H9 (cell line): ENCODE data around the gene CD28. TPM values are rescaled to one million over a fixed set of nuclear protein-coding genes. Genes with fewer than 3 reads are reported as not detected.

Source experiments
- DNase-seq: peaks from one replicate; pipeline ENCODE4 v3.0.0-alpha.2; 2017
- H2AFZ ChIP-seq: one replicate; pipeline ENCODE4 v1.6.1; 2013; ENCODE audit warnings: mild to moderate bottlenecking, low read length, control low read depth, moderate library complexity
- H2AK5ac ChIP-seq: 2 replicates; pipeline ENCODE4 v1.6.1; 2013; ENCODE audit warnings: low read length, control low read depth, mixed read lengths; ENCODE audit not compliant: insufficient read length
- H2BK120ac ChIP-seq: one replicate; pipeline ENCODE4 v1.6.1; 2013; ENCODE audit warnings: low read depth, mild to moderate bottlenecking, low read length, control low read depth, inconsistent platforms; ENCODE audit not compliant: poor library complexity, severe bottlenecking
- H2BK12ac ChIP-seq: 2 replicates; pipeline ENCODE4 v1.6.1; 2013; ENCODE audit warnings: low read length, control low read depth, mixed read lengths, low read depth; ENCODE audit not compliant: insufficient read length
- H2BK15ac ChIP-seq: 2 replicates; pipeline ENCODE4 v1.6.1; 2013; ENCODE audit warnings: low read depth, low read length, control low read depth
- H2BK20ac ChIP-seq: one replicate; pipeline ENCODE4 v1.6.1; 2013; ENCODE audit warnings: low read depth, mild to moderate bottlenecking, low read length, control low read depth, inconsistent platforms; ENCODE audit not compliant: poor library complexity, severe bottlenecking
- H2BK5ac ChIP-seq: 2 replicates; pipeline ENCODE4 v1.6.1; 2013; ENCODE audit warnings: low read length, control low read depth, mixed read lengths; ENCODE audit not compliant: insufficient read length
- H3K14ac ChIP-seq: 2 replicates; pipeline ENCODE4 v1.6.1; 2013; ENCODE audit warnings: low read length, control low read depth; ENCODE audit not compliant: insufficient read depth
- H3K18ac ChIP-seq: 2 replicates; pipeline ENCODE4 v1.6.1; 2013; ENCODE audit warnings: low read depth, mild to moderate bottlenecking, mixed read lengths, low read length, control low read depth; ENCODE audit not compliant: insufficient read length
- H3K23ac ChIP-seq: 2 replicates; pipeline ENCODE4 v1.6.1; 2013; ENCODE audit warnings: low read length, control low read depth, mixed read lengths, low read depth; ENCODE audit not compliant: insufficient read length
- H3K23me2 ChIP-seq: 2 replicates; pipeline ENCODE4 v1.6.1; 2013; ENCODE audit warnings: low read depth, mild to moderate bottlenecking, mixed read lengths, low read length, control low read depth; ENCODE audit not compliant: insufficient read length, poor library complexity, severe bottlenecking
- H3K27ac ChIP-seq: 2 replicates; pipeline ENCODE4 v1.5.1; 2013; ENCODE audit warnings: low read length, control low read depth, mixed read lengths, low read depth; ENCODE audit not compliant: insufficient read length
- H3K27me3 ChIP-seq: 2 replicates; pipeline ENCODE4 v1.6.1; 2013; ENCODE audit warnings: low read length, control low read depth, inconsistent platforms; ENCODE audit not compliant: insufficient read depth
- H3K4ac ChIP-seq: 2 replicates; pipeline ENCODE4 v1.6.1; 2013; ENCODE audit warnings: low read depth, mild to moderate bottlenecking, control low read depth, inconsistent platforms, low read length, moderate library complexity
- H3K4me1 ChIP-seq: 2 replicates; pipeline ENCODE4 v1.6.1; 2013; ENCODE audit warnings: low read length, control low read depth, inconsistent platforms; ENCODE audit not compliant: insufficient read depth
- H3K4me2 ChIP-seq: 2 replicates; pipeline ENCODE4 v1.6.1; 2013; ENCODE audit warnings: low read length, control low read depth, mixed read lengths; ENCODE audit not compliant: insufficient read length, insufficient read depth
- H3K56ac ChIP-seq: 2 replicates; pipeline ENCODE4 v1.6.1; 2013; ENCODE audit warnings: low read depth, mild to moderate bottlenecking, mixed read lengths, low read length, control low read depth; ENCODE audit not compliant: insufficient read length
- H3K79me1 ChIP-seq: 2 replicates; pipeline ENCODE4 v1.6.1; 2013; ENCODE audit warnings: low read depth, mild to moderate bottlenecking, moderate library complexity, low read length, control low read depth, inconsistent platforms; ENCODE audit not compliant: insufficient read depth, poor library complexity, severe bottlenecking
- H3K79me2 ChIP-seq: 2 replicates; pipeline ENCODE4 v1.6.1; 2013; ENCODE audit warnings: low read length, control low read depth, inconsistent platforms; ENCODE audit not compliant: insufficient read depth
- H3K9ac ChIP-seq: 2 replicates; pipeline ENCODE4 v1.6.1; 2013; ENCODE audit warnings: low read length, control low read depth, mixed read lengths; ENCODE audit not compliant: insufficient read length; ENCODE audit errors: extremely low read depth
- H3K9me3 ChIP-seq: one replicate; pipeline ENCODE4 v1.6.1; 2013; ENCODE audit warnings: low read depth, low read length, inconsistent platforms; ENCODE audit not compliant: control insufficient read depth
- H3T11ph ChIP-seq: one replicate; pipeline ENCODE4 v1.6.1; 2013; ENCODE audit warnings: mild to moderate bottlenecking, low read length, control low read depth, inconsistent platforms
- H4K20me1 ChIP-seq: one replicate; pipeline ENCODE4 v1.6.1; 2013; ENCODE audit not compliant: control insufficient read depth, insufficient read length, insufficient read depth
- H4K5ac ChIP-seq: 2 replicates; pipeline ENCODE4 v1.6.1; 2013; ENCODE audit warnings: low read depth, mild to moderate bottlenecking, mixed read lengths, low read length, control low read depth; ENCODE audit not compliant: insufficient read length
- H4K8ac ChIP-seq: replicated peaks from 2 replicates; pipeline ENCODE4 v1.6.1; 2013; ENCODE audit warnings: low read length, control low read depth, mixed read lengths, low read depth; ENCODE audit not compliant: insufficient read length
- H4K91ac ChIP-seq: 2 replicates; pipeline ENCODE4 v1.6.1; 2013; ENCODE audit warnings: low read depth, mild to moderate bottlenecking, moderate library complexity, mixed read lengths, low read length, control low read depth; ENCODE audit not compliant: insufficient read length
- H3K27ac Mint-ChIP-seq, 3 experiments: 2 replicates in 2 of 3; 3 replicates in 1 of 3; pipeline ENCODE4 v1.8.0; 2020 to 2021; ENCODE audit warnings: mixed read lengths in 3 of 3, mild to moderate bottlenecking in 1 of 3, moderate library complexity in 1 of 3
- H3K27me3 Mint-ChIP-seq: 2 replicates; pipeline ENCODE4 v1.8.0; 2021; ENCODE audit warnings: low read depth, mild to moderate bottlenecking, moderate library complexity, mixed read lengths
- H3K36me3 Mint-ChIP-seq, 3 experiments: 2 replicates in 2 of 3; 3 replicates in 1 of 3; pipeline ENCODE4 v1.8.0; 2020 to 2021; ENCODE audit warnings: low read depth in 3 of 3, mixed read lengths in 3 of 3; ENCODE audit not compliant: insufficient read depth in 1 of 3
- H3K4me1 Mint-ChIP-seq, 2 experiments: 2 replicates each; pipeline ENCODE4 v1.8.0; 2020; ENCODE audit warnings: mixed read lengths in 2 of 2
- H3K4me3 Mint-ChIP-seq, 2 experiments: 2 replicates in 1 of 2; 3 replicates in 1 of 2; pipeline ENCODE4 v1.8.0; 2020 to 2021; ENCODE audit warnings: mild to moderate bottlenecking in 2 of 2, mixed read lengths in 2 of 2, moderate library complexity in 1 of 2
- H3K9me3 Mint-ChIP-seq, 2 experiments: 2 replicates in 1 of 2; 3 replicates in 1 of 2; pipeline ENCODE4 v1.8.0; 2020; ENCODE audit warnings: mild to moderate bottlenecking in 2 of 2, mixed read lengths in 2 of 2, moderate library complexity in 1 of 2
- WGBS: extraction: QIAGEN DNeasy Blood & Tissue Kit; methylation state at CpG from one replicate; pipeline ENCODE4 v1.1.7; 2013; ENCODE audit warnings: missing lambda C conversion rate, low lambda C conversion rate, mixed read lengths; ENCODE audit not compliant: insufficient read length; ENCODE audit errors: extremely low coverage; 5-methylcytosine and 5-hydroxymethylcytosine counted together
- total RNA-seq: library from RNA; stranded (reverse); gene quantifications from 2 replicates; pipeline ENCODE4 v1.2.1, GENCODE V29; 2021
- TF ChIP-seq, protein P1 (sequence below): fragments of 200-600 bp; sonication (generic); conservative IDR thresholded peaks from 3 replicates; pipeline ENCODE4 v1.8.0; 2021; ENCODE audit warnings: antibody characterized with exemption, mild to moderate bottlenecking

The CD28 gene
- total RNA-seq, 1 experiment from 2014 or later = not detected

GRCh38 chr2:203693242-203693879, 13.1 kb upstream of the CD28 start:
- no peaks in the 10 kb centered on the region for H3K4me1 ChIP-seq
- no peak overlapping the region for H2BK120ac ChIP-seq
- H2AFZ ChIP-seq = no peak overlapping the region
- no peak overlapping the region for H4K5ac ChIP-seq
- no peak overlapping the region for H2AK5ac ChIP-seq
- no peak for DNase-seq
- no peak overlapping the region for H3K27ac ChIP-seq
- no peak overlapping the region for H3K9ac ChIP-seq
- no peaks in the 10 kb centered on the region for H3K79me2 ChIP-seq
- no peak overlapping the region for H3K14ac ChIP-seq
- no peak overlapping the region for H2BK20ac ChIP-seq
- H3K23ac ChIP-seq = no peak overlapping the region
- H4K20me1 ChIP-seq = no peaks in the 10 kb centered on the region
- no peak overlapping the region for H4K8ac ChIP-seq
- no peaks in the 10 kb centered on the region for H3K27me3 ChIP-seq
- H3K4me3 Mint-ChIP-seq = no peak overlapping the region
- H3K4ac ChIP-seq = no peak overlapping the region
- H3K9me3 ChIP-seq = no peaks in the 10 kb centered on the region
- no peaks in the 10 kb centered on the region for H3K36me3 Mint-ChIP-seq
- no peak overlapping the region for H2BK12ac ChIP-seq
- H3K4me2 ChIP-seq = no peak overlapping the region
- no CpG with 5 or more reads among the region's 6 CpGs for WGBS
- no peaks in the 10 kb centered on the region for H3K27me3 Mint-ChIP-seq
- no peak overlapping the region for H4K91ac ChIP-seq
- H3K56ac ChIP-seq = no peak overlapping the region
- no peak overlapping the region for H2BK5ac ChIP-seq
- H3T11ph ChIP-seq = no peak overlapping the region
- H3K79me1 ChIP-seq = no peaks in the 10 kb centered on the region
- no peaks in the 10 kb centered on the region; a peak in 2 of 5 replicates for H3K9me3 Mint-ChIP-seq
- no peak overlapping the region for H3K27ac Mint-ChIP-seq
- TF ChIP-seq, protein P1, sequence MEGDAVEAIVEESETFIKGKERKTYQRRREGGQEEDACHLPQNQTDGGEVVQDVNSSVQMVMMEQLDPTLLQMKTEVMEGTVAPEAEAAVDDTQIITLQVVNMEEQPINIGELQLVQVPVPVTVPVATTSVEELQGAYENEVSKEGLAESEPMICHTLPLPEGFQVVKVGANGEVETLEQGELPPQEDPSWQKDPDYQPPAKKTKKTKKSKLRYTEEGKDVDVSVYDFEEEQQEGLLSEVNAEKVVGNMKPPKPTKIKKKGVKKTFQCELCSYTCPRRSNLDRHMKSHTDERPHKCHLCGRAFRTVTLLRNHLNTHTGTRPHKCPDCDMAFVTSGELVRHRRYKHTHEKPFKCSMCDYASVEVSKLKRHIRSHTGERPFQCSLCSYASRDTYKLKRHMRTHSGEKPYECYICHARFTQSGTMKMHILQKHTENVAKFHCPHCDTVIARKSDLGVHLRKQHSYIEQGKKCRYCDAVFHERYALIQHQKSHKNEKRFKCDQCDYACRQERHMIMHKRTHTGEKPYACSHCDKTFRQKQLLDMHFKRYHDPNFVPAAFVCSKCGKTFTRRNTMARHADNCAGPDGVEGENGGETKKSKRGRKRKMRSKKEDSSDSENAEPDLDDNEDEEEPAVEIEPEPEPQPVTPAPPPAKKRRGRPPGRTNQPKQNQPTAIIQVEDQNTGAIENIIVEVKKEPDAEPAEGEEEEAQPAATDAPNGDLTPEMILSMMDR = no peak
- H3K4me1 Mint-ChIP-seq = peaks cover 6 to 11% of the 10 kb centered on the region in 2 experiments
- H3K23me2 ChIP-seq = no peaks in the 10 kb centered on the region
- no peak overlapping the region for H3K18ac ChIP-seq
- H2BK15ac ChIP-seq = no peak overlapping the region
